HG02885 (cell line): ENCODE results near the gene STX10.

ENCODE experiments used
- ATAC-seq: cut with Tn5 transposase; IDR thresholded peaks from one replicate; pipeline ENCODE4 v1.9.1; 2021; ENCODE audit warnings: mild to moderate bottlenecking; ENCODE audit not compliant: unreplicated experiment, poor library complexity

The STX10 gene

GRCh38 chr19:13122275-13122878 lies 27.8 kb downstream of the STX10 start:
- ATAC-seq, result no peak

- ATAC-seq, result no peak
Measured at GRCh38 chr19:13121551-13122274, 28.5 kb downstream of the STX10 start.

- no peak for ATAC-seq
Measured at GRCh38 chr19:13120817-13121216, 29.4 kb downstream of the STX10 start.

GRCh38 chr19:13120031-13120430 lies 30.1 kb downstream of the STX10 start:
- no peak for ATAC-seq

GRCh38 chr19:13119627-13120026 lies 30.5 kb downstream of the STX10 start:
- ATAC-seq, result no peak

- no peak for ATAC-seq
Measured at GRCh38 chr19:13118424-13119193, 31.6 kb downstream of the STX10 start.

GRCh38 chr19:13117772-13118423 lies 32.3 kb downstream of the STX10 start, which contains the start of gene NACC1:
TSS of gene NACC1 (plus strand) at chr19:13118264. CDS start at chr19:13135208, 16,944 bp downstream.
- peak; percentile 71 for ATAC-seq

GRCh38 chr19:13117176-13117771 lies 32.9 kb downstream of the STX10 start:
- no peak for ATAC-seq

- peak; percentile 51 for ATAC-seq
Measured at GRCh38 chr19:13116282-13117175, 33.6 kb downstream of the STX10 start, which contains the start of gene TRMT1. TSS of gene TRMT1 (minus strand) at chr19:13116740. CDS start at chr19:13116399, 341 bp downstream.

- no peak for ATAC-seq
Measured at GRCh38 chr19:13115936-13116281, 34.3 kb downstream of the STX10 start.

- ATAC-seq, result no peak
Measured at GRCh38 chr19:13112555-13112954, 37.6 kb downstream of the STX10 start.

GRCh38 chr19:13110099-13110610 lies 40.0 kb downstream of the STX10 start:
- ATAC-seq, result no peak

GRCh38 chr19:13109361-13110098 lies 40.6 kb downstream of the STX10 start:
- ATAC-seq, result no peak

- ATAC-seq, result peak; percentile 2
Measured at GRCh38 chr19:13104848-13105711, 45.1 kb downstream of the STX10 start.

- peak; percentile 36 for ATAC-seq
Measured at GRCh38 chr19:13104360-13104847, 45.8 kb downstream of the STX10 start.

GRCh38 chr19:13103581-13104359 lies 46.4 kb downstream of the STX10 start:
- peak; percentile 1 for ATAC-seq
